ENCODE measurements around the gene MGAT5B. TPM values are rescaled to one million over a fixed set of nuclear protein-coding genes. Genes with fewer than 3 reads are reported as not detected.

The MGAT5B gene
- total and polyA plus RNA-seq, 9 of the 15 experiments (the other 6 are each of a cell fraction or from before 2014, with no cell fraction given) = 0.09 to 0.43 (median 0.18) TPM; not detected in 4

DNA sequence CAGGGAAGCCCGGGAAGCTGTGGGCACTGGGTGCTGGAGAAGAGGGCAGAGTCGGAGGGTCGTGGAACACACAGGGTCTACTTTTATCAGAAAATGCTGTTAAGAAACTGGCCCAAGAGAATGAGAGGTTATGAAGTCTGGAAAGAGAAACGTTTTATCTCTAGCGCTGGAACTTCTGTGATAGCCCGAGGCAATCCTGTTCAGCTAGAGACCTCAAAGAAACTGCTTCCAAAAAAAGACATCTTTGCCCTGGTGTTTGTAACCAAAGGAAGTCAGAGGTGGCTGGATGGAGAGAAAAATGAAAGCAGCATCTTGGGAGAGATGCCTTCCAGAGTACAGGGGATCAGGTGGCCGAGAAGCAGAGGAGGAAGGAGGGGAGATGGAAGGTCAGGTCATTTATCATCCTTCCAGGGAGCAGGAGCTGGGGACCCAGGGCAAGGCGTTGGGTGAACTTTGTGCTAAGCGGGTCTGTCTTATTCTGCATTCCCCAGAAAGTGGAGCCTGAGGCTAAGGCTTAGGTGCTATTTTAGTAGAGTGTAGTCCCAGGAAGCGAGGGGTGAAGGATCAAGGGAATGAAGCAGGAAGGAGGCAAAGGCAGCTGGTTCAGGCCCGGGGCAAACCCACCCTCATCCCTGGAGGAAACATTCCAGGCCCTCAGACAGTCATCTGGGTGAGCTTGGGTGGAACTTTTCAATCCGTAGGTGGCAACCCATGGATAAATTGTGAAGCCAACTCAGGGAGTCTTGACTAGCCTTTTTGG, 66.5 kb downstream of the MGAT5B start (continued):
- no peak for TF ChIP-seq SMAD2 (IDR thresholded peaks at IDR 0.05; ENCODE audit: low read depth, low read length)
- TF ChIP-seq, protein P1, sequence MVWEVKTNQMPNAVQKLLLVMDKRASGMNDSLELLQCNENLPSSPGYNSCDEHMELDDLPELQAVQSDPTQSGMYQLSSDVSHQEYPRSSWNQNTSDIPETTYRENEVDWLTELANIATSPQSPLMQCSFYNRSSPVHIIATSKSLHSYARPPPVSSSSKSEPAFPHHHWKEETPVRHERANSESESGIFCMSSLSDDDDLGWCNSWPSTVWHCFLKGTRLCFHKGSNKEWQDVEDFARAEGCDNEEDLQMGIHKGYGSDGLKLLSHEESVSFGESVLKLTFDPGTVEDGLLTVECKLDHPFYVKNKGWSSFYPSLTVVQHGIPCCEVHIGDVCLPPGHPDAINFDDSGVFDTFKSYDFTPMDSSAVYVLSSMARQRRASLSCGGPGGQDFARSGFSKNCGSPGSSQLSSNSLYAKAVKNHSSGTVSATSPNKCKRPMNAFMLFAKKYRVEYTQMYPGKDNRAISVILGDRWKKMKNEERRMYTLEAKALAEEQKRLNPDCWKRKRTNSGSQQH (CRISPR knock-in tag; IDR thresholded peaks at IDR 0.05) = no peak
- TF ChIP-seq PPARD (CRISPR knock-in tag; IDR thresholded peaks at IDR 0.05) = no peak
- no peak for TF ChIP-seq ZBTB17 (CRISPR knock-in tag; IDR thresholded peaks at IDR 0.05)
- TF ChIP-seq HOXB6 (CRISPR knock-in tag; IDR thresholded peaks at IDR 0.05; ENCODE audit: borderline replicate concordance) = no peak
- TF ChIP-seq, protein P2, sequence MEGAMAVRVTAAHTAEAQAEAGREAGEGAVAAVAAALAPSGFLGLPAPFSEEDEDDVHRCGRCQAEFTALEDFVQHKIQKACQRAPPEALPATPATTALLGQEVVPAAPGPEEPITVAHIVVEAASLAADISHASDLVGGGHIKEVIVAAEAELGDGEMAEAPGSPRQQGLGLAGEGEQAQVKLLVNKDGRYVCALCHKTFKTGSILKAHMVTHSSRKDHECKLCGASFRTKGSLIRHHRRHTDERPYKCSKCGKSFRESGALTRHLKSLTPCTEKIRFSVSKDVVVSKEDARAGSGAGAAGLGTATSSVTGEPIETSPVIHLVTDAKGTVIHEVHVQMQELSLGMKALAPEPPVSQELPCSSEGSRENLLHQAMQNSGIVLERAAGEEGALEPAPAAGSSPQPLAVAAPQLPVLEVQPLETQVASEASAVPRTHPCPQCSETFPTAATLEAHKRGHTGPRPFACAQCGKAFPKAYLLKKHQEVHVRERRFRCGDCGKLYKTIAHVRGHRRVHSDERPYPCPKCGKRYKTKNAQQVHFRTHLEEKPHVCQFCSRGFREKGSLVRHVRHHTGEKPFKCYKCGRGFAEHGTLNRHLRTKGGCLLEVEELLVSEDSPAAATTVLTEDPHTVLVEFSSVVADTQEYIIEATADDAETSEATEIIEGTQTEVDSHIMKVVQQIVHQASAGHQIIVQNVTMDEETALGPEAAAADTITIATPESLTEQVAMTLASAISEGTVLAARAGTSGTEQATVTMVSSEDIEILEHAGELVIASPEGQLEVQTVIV (CRISPR knock-in tag; IDR thresholded peaks at IDR 0.05; ENCODE audit: borderline replicate concordance) = no peak
